Hepatocyte (in vitro differentiated cells): ENCODE results near the gene BCL7C.
"Not testable (repeated sequence)": the region's sequence is repeated elsewhere in the genome, so short reads cannot be mapped to it uniquely, and the experiment has no call there.

Experiments used
- EZH2 ChIP-seq: fragments of 200-600 bp; sonication (generic); IDR thresholded peaks from 2 replicates; pipeline ENCODE4 v1.6.1; 2016; ENCODE audit warnings: antibody characterized with exemption, mild to moderate bottlenecking, borderline replicate concordance
- EZH2phosphoT487 ChIP-seq: fragments of 200-600 bp; sonication (generic); IDR thresholded peaks from one replicate; pipeline ENCODE4 v1.6.1; 2018; ENCODE audit warnings: antibody characterized with exemption, mild to moderate bottlenecking, low read depth, moderate library complexity; ENCODE audit not compliant: unreplicated experiment, severe bottlenecking
- TF ChIP-seq, protein P1 (sequence below): fragments of 200-600 bp; sonication (generic); IDR thresholded peaks from 2 replicates; pipeline ENCODE4 v1.5.1; 2016; ENCODE audit warnings: antibody characterized with exemption, mild to moderate bottlenecking; ENCODE audit not compliant: poor library complexity

GRCh38 chr16:30860729-30861128 lies 33.1 kb downstream of the BCL7C start:
- TF ChIP-seq, protein P1, sequence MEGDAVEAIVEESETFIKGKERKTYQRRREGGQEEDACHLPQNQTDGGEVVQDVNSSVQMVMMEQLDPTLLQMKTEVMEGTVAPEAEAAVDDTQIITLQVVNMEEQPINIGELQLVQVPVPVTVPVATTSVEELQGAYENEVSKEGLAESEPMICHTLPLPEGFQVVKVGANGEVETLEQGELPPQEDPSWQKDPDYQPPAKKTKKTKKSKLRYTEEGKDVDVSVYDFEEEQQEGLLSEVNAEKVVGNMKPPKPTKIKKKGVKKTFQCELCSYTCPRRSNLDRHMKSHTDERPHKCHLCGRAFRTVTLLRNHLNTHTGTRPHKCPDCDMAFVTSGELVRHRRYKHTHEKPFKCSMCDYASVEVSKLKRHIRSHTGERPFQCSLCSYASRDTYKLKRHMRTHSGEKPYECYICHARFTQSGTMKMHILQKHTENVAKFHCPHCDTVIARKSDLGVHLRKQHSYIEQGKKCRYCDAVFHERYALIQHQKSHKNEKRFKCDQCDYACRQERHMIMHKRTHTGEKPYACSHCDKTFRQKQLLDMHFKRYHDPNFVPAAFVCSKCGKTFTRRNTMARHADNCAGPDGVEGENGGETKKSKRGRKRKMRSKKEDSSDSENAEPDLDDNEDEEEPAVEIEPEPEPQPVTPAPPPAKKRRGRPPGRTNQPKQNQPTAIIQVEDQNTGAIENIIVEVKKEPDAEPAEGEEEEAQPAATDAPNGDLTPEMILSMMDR, result not testable (repeated sequence)
- TF ChIP-seq EZH2phosphoT487, EZH2: not testable (repeated sequence)
